ENCODE results near the gene PIK3C2G. TPM values are rescaled to one million over a fixed set of nuclear protein-coding genes. Genes with fewer than 3 reads are reported as not detected.

The PIK3C2G gene
- polyA plus RNA-seq, 3 donors = not detected

- Histone ChIP-seq H3K79me2 (ENCODE audit: insufficient read depth, low read length) (no peaks in the 10 kb centered on the region), H2AFZ (ENCODE audit: insufficient read depth, low read depth, low read length, poor library complexity, severe bottlenecking) (no peak overlapping the region), H3K9ac (ENCODE audit: insufficient read depth, low read length, poor library complexity, severe bottlenecking) (no peak overlapping the region), H3K36me3 (replicated peaks in 1 of 2; ENCODE audit: control insufficient read depth in 1 of 2, insufficient read depth in 2 of 2, low read length in 2 of 2) (no peaks in the 10 kb centered on the region), H3K27me3 (ENCODE audit: control insufficient read depth in 2 of 2, insufficient read depth in 2 of 2, low read length in 2 of 2) (no peaks in the 10 kb centered on the region), H3K4me3 (replicated peaks in 1 of 3; ENCODE audit: low read depth in 2 of 3, low read length in 3 of 3) (no peak overlapping the region), H3K4me1 (ENCODE audit: control insufficient read depth in 1 of 2, insufficient read depth in 2 of 2, low read length in 2 of 2) (peaks cover 19 to 23% of the 10 kb centered on the region in 2 donors), H3K9me3 (replicated peaks in 1 of 2; ENCODE audit: control insufficient read depth in 1 of 2, insufficient read depth in 1 of 2, low read length in 2 of 2) (no peaks in the 10 kb centered on the region), H4K20me1 (ENCODE audit: insufficient read depth, low read length) (no peaks in the 10 kb centered on the region), H3K27ac (ENCODE audit: low read depth in 1 of 2, low read length in 2 of 2) (no peak overlapping the region), H3K4me2 (replicated peaks; ENCODE audit: extremely low read depth, low read length, poor library complexity, severe bottlenecking) (no peak overlapping the region)
- no CpG with 5 or more reads among the region's 3 CpGs for WGBS (ENCODE audit: insufficient coverage)
- no peak overlapping the region for H3K4me3 Mint-ChIP-seq
- H3K9me3 Mint-ChIP-seq = no peaks in the 10 kb centered on the region
- peaks cover 0 to 2% (median 0%) of the 10 kb centered on the region in 3 donors for H3K27me3 Mint-ChIP-seq (ENCODE audit: low read depth in 3 of 3)
- peaks cover 22% of the 10 kb centered on the region for H3K4me1 Mint-ChIP-seq
- no peak overlapping the region for H3K27ac Mint-ChIP-seq
- intact Hi-C loops (cut with micrococcal nuclease) = no loop called here
- no peak for TF ChIP-seq CTCF (IDR thresholded peaks at IDR 0.05)
- H3K36me3 Mint-ChIP-seq = no peaks in the 10 kb centered on the region
- DNase-seq = no peak
Measured at GRCh38 chr12:18681818-18682217, 420.5 kb downstream of the PIK3C2G start.

- intact Hi-C loops (cut with micrococcal nuclease) = no loop called here
- Histone ChIP-seq H3K27ac (ENCODE audit: low read depth in 1 of 2, low read length in 2 of 2) (peak overlapping the region in 1 of 2 donors; percentile 54), H3K27me3 (ENCODE audit: control insufficient read depth in 2 of 2, insufficient read depth in 2 of 2, low read length in 2 of 2) (no peaks in the 10 kb centered on the region), H2AFZ (ENCODE audit: insufficient read depth, low read depth, low read length, poor library complexity, severe bottlenecking) (peak overlapping the region; percentile 29), H3K79me2 (ENCODE audit: insufficient read depth, low read length) (no peaks in the 10 kb centered on the region), H4K20me1 (ENCODE audit: insufficient read depth, low read length) (no peaks in the 10 kb centered on the region), H3K4me2 (replicated peaks; ENCODE audit: extremely low read depth, low read length, poor library complexity, severe bottlenecking) (peak overlapping the region; percentile 63), H3K9me3 (replicated peaks in 1 of 2; ENCODE audit: control insufficient read depth in 1 of 2, insufficient read depth in 1 of 2, low read length in 2 of 2) (no peaks in the 10 kb centered on the region), H3K9ac (ENCODE audit: insufficient read depth, low read length, poor library complexity, severe bottlenecking) (no peak overlapping the region), H3K36me3 (replicated peaks in 1 of 2; ENCODE audit: control insufficient read depth in 1 of 2, insufficient read depth in 2 of 2, low read length in 2 of 2) (no peaks in the 10 kb centered on the region), H3K4me1 (ENCODE audit: control insufficient read depth in 1 of 2, insufficient read depth in 2 of 2, low read length in 2 of 2) (peaks cover 19 to 23% of the 10 kb centered on the region in 2 donors), H3K4me3 (replicated peaks in 1 of 3; ENCODE audit: low read depth in 2 of 3, low read length in 3 of 3) (peak overlapping the region in 2 of 3 experiments; percentile 25 to 45)
- no peak for TF ChIP-seq CTCF (IDR thresholded peaks at IDR 0.05)
- peaks cover 22% of the 10 kb centered on the region for H3K4me1 Mint-ChIP-seq
- H3K36me3 Mint-ChIP-seq = no peaks in the 10 kb centered on the region
- H3K27ac Mint-ChIP-seq = peak overlapping the region; percentile 11 to 91 (median 88)
- H3K4me3 Mint-ChIP-seq = peak overlapping the region; percentile 8 to 78
- WGBS (ENCODE audit: insufficient coverage) = no CpG with 5 or more reads among the region's 2 CpGs
- peaks cover 0 to 2% (median 0%) of the 10 kb centered on the region in 3 donors for H3K27me3 Mint-ChIP-seq (ENCODE audit: low read depth in 3 of 3)
- peak; percentile 24 to 61 (median 60) for DNase-seq
- H3K9me3 Mint-ChIP-seq = no peaks in the 10 kb centered on the region
Measured at GRCh38 chr12:18683327-18684013, 422.2 kb downstream of the PIK3C2G start.

Data from CD14-positive monocyte (primary cell).